Upper lobe of right lung (tissue), 1 donor: ENCODE data around the gene TRAF3. TPM values are rescaled to one million over a fixed set of nuclear protein-coding genes. Genes with fewer than 3 reads are reported as not detected.
"Not testable (repeated sequence)": the region's sequence is repeated elsewhere in the genome, so short reads cannot be mapped to it uniquely, and the experiment has no call there.

Experiments used
- ATAC-seq: fragments of 200-7000 bp; cut with Tn5 transposase; one replicate; pipeline ENCODE4 v1.9.1; 2020; ENCODE audit warnings: mild to moderate bottlenecking, moderate library complexity
- DNase-seq: peaks from one replicate; pipeline ENCODE4 v3.0.0-alpha.2; 2020
- H3K27ac ChIP-seq: fragments of 200-600 bp; one replicate; pipeline ENCODE4 v1.8.0; 2022
- H3K27me3 ChIP-seq: fragments of 200-600 bp; one replicate; pipeline ENCODE4 v1.8.0; 2022; ENCODE audit warnings: mild to moderate bottlenecking
- H3K36me3 ChIP-seq: fragments of 200-600 bp; one replicate; pipeline ENCODE4 v1.8.0; 2022
- H3K4me1 ChIP-seq: fragments of 200-600 bp; one replicate; pipeline ENCODE4 v1.8.0; 2022
- H3K4me3 ChIP-seq: fragments of 200-600 bp; one replicate; pipeline ENCODE4 v1.8.0; 2022; ENCODE audit warnings: mild to moderate bottlenecking
- H3K9me3 ChIP-seq: fragments of 200-600 bp; one replicate; pipeline ENCODE4 v1.8.0; 2022
- intact Hi-C: fragments of 100-400 bp; cut with DNase I; formaldehyde crosslinking; loops from one replicate; pipeline ENCODE4 v1.11.0; 2022
- total RNA-seq: library from RNA; stranded (reverse); fragmentation: NEBNext Ultra II Directional; extraction: Animal tissue kit (Norgen Biotek cat#: 25700); gene quantifications from one replicate; pipeline ENCODE4 v1.2.1, GENCODE V29; 2021
- TF ChIP-seq, protein P1 (sequence below): fragments of 200-600 bp; IDR thresholded peaks from one replicate; pipeline ENCODE4 v1.8.0; 2022; ENCODE audit warnings: antibody characterized with exemption
- donor health status: DM: no; HTN: yes; CAD: no; lungs with severe emphysema.

The TRAF3 gene
- total RNA-seq, 1 donor from 2014 or later = 22.3 TPM

DNA sequence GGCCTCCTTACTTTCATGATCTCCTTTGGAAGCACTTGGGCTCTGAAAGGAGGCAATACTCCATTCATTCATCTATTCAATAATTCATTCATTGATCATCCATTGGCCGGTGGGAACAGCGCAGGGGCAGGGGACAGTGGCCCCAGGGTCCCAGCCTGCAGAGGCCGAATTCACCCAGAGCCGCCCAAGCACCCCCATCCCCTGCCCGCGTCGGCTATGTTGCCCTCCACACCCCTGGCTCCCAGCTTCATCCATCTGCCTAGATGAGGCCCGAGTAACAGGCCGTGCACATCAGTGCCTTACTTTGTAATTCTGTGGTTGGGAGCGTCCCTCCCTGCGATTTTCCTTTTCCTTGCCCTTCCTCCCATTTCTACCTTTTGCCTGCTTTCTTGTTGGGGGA is 148.4 kb downstream of the TRAF3 start:
- TF ChIP-seq, protein P1, sequence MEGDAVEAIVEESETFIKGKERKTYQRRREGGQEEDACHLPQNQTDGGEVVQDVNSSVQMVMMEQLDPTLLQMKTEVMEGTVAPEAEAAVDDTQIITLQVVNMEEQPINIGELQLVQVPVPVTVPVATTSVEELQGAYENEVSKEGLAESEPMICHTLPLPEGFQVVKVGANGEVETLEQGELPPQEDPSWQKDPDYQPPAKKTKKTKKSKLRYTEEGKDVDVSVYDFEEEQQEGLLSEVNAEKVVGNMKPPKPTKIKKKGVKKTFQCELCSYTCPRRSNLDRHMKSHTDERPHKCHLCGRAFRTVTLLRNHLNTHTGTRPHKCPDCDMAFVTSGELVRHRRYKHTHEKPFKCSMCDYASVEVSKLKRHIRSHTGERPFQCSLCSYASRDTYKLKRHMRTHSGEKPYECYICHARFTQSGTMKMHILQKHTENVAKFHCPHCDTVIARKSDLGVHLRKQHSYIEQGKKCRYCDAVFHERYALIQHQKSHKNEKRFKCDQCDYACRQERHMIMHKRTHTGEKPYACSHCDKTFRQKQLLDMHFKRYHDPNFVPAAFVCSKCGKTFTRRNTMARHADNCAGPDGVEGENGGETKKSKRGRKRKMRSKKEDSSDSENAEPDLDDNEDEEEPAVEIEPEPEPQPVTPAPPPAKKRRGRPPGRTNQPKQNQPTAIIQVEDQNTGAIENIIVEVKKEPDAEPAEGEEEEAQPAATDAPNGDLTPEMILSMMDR = no peak
- ATAC-seq = no peak
- intact Hi-C loops = no loop called here
- no peak overlapping the region for H3K4me3 ChIP-seq
- DNase-seq = no peak
- peaks cover 27% of the 10 kb centered on the region for H3K4me1 ChIP-seq
- no peaks in the 10 kb centered on the region for H3K36me3 ChIP-seq
- peaks cover 51% of the 10 kb centered on the region for H3K27me3 ChIP-seq
- no peaks in the 10 kb centered on the region for H3K9me3 ChIP-seq
- no peak overlapping the region for H3K27ac ChIP-seq

DNA sequence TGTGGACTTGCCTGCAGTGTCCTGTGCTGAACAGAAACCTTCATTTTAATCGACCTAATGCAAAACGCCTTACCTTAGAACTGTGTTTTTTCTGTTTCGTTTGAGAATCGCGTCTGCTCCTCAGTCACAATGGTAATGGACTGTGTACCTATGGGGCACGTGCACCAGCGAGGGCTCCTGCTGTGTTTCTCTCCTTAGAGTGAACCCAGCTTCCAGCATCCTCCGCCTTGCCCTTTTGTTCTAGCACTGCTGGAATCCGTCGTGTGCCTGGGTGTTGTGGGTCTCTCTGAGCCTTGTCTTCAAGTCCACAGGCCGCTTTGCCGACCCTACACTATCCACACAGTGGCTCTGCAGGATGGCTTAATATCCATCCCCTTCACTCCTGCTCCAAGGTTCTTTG is 148.9 kb downstream of the TRAF3 start:
- ATAC-seq (no peak), DNase-seq (no peak)
- TF ChIP-seq, protein P1 = no peak
- no peak overlapping the region for H3K4me3 ChIP-seq
- no peak overlapping the region for H3K27ac ChIP-seq
- intact Hi-C loops = no loop called here
- peaks cover 27% of the 10 kb centered on the region for H3K4me1 ChIP-seq
- no peaks in the 10 kb centered on the region for H3K36me3 ChIP-seq
- peaks cover 51% of the 10 kb centered on the region for H3K27me3 ChIP-seq
- no peaks in the 10 kb centered on the region for H3K9me3 ChIP-seq

DNA sequence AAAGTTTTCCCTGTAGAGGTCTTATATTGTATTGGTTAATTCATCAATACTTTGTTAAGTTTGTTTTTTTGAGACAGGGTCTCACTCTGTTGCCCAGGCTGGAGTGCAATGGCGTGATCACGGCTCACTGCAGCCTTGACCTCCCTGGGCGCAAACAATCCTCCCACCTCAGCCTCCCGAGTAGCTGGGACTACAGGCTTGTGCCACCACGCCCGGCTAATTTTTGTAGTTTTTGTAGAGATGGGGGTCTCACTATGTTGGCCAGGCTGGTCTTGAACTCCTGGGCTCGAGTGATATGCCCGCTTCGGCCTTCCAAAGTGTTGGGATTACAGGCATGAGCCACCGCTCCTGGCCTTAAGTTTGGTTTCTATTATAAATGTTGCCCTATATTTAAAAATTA is 149.6 kb downstream of the TRAF3 start:
- not testable (repeated sequence) for DNase-seq
- peaks cover 51% of the 10 kb centered on the region for H3K27me3 ChIP-seq

DNA sequence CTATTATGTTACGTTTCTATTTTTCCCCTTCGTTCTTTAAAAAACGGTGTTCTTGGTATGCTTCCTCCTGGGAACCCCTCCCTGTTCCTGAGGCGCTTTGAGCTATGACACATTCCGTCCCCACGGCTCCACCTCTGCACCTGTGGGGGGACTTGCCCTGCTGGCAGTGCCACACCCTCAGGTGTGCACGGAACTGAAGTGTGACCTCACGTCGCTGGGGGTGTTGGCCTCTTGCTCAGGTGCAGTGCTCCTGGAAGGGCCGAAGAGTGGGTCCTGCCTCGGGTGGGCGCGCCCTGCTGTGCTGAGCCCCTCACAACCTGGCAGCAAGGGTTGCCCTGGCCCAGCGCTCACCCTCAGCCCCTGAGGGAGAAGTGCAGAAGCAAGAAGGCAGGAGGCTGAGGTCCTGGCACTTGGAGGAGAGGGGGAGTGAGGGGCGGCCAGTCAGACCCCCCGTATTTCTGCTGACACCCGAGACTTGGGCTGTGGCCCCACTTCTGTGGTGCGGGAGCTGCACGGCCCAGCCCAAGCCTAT is 150.2 kb downstream of the TRAF3 start:
- Histone ChIP-seq H3K27ac (peak overlapping the region; percentile 83), H3K9me3 (no peaks in the 10 kb centered on the region), H3K36me3 (no peaks in the 10 kb centered on the region), H3K4me3 (peak overlapping the region; percentile 52), H3K27me3 (peaks cover 46% of the 10 kb centered on the region), H3K4me1 (peaks cover 27% of the 10 kb centered on the region)
- ATAC-seq (peak; percentile 73), DNase-seq (peak; percentile 90)
- intact Hi-C loops = no loop called here
- TF ChIP-seq, protein P1 = no peak

More for the DNA sequence above, 149.6 kb downstream of the TRAF3 start:
- H3K9me3 ChIP-seq, H3K4me3 ChIP-seq, intact Hi-C loops, ATAC-seq, H3K36me3 ChIP-seq, H3K27ac ChIP-seq: not testable (repeated sequence)
- H3K4me1 ChIP-seq = peaks cover 27% of the 10 kb centered on the region

DNA sequence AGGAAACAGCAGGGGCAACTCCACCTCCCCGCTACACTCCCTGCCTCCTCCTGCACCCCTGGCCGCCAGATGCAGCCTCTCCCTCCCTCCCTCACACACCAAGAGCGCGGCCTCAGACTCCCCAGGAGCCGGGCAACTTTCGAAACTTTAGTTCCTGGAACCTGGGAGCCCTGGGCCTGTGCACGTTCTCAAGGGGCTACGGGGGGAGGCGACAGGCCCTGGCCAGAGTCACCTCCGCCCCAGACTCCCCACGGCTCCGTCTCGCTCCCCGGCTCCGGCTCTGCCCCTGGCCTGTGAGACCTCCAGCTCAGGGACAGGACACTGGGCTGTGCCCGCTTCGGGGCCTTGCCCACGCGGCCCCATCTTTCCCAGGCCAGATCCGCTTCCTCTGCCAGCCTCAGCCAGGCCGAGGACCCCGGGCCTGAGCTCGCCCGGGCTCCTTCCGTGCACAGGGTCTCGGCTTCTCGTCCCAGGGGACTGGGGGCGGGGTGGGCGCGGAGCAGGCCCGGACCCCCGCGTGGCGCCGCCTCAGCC is 150.7 kb downstream of the TRAF3 start:
- ATAC-seq (peak; percentile 25), DNase-seq (peak; percentile 79)
- Histone ChIP-seq H3K4me1 (peaks cover 23% of the 10 kb centered on the region), H3K4me3 (peak overlapping the region; percentile 52), H3K27me3 (peaks cover 41% of the 10 kb centered on the region), H3K27ac (peak overlapping the region; percentile 83), H3K36me3 (peaks cover 1% of the 10 kb centered on the region), H3K9me3 (no peaks in the 10 kb centered on the region)
- intact Hi-C loops = no loop called here
- TF ChIP-seq, protein P1 = no peak

DNA sequence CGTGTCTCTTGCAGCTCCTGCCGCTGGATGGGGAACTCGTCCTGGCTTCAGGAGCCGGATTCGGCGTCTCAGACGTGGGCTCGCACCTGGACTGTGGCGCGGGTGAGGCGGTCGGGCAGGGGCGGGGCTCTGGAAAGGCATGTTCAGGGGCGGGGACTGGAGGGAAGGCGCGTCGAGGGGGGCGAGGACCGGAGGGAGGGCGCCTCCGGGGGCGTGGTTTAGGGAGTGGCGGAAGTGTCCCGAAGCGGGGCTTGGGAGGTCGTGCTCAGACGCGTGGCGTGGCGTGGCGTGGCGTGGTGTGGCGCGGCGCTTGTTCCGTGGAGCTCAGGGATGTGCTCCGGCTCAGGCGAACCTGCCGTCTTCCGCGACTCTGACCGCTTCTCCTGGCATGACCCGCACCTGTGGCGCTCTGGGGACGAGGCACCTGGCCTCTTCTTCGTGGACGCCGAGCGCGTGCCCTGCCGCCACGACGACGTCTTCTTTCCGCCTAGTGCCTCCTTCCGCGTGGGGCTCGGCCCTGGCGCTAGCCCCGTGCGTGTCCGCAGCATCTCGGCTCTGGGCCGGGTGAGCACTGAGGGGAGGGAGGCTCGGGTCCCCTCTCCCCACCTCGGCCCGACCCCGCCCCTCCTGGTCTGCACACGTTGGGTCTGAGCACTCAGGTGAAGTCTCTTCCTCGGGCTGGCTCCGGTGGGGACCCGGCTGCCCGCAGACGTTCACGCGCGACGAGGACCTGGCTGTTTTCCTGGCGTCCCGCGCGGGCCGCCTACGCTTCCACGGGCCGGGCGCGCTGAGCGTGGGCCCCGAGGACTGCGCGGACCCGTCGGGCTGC is 151.4 kb downstream of the TRAF3 start:
- peak; percentile 95 for DNase-seq
- Histone ChIP-seq H3K4me1 (peaks cover 16% of the 10 kb centered on the region), H3K27me3 (peaks cover 34% of the 10 kb centered on the region), H3K9me3 (no peaks in the 10 kb centered on the region), H3K36me3 (peaks cover 8% of the 10 kb centered on the region), H3K27ac (peak overlapping the region; percentile 83), H3K4me3 (peak overlapping the region; percentile 52)
- intact Hi-C loops = no loop called here
- ATAC-seq = peak; percentile 86
- TF ChIP-seq, protein P1 = no peak
